HUES6 (cell line): ENCODE data around the gene RPL10A.
"Not testable (repeated sequence)": the region's sequence is repeated elsewhere in the genome, so short reads cannot be mapped to it uniquely, and the experiment has no call there.

Source experiments
- H3K27ac ChIP-seq: 2 replicates; pipeline ENCODE4 v1.7.0; 2013; ENCODE audit warnings: low read depth, mild to moderate bottlenecking, low read length, inconsistent platforms
- H3K27me3 ChIP-seq: 2 replicates; pipeline ENCODE4 v1.6.1; 2013; ENCODE audit warnings: low read length; ENCODE audit not compliant: control insufficient read depth, insufficient read depth
- H3K36me3 ChIP-seq: 2 replicates; pipeline ENCODE4 v1.6.1; 2013; ENCODE audit warnings: low read length; ENCODE audit not compliant: control insufficient read depth, insufficient read depth
- H3K4me1 ChIP-seq: 2 replicates; pipeline ENCODE4 v1.6.1; 2013; ENCODE audit warnings: low read length; ENCODE audit not compliant: control insufficient read depth, insufficient read depth
- H3K4me3 ChIP-seq: 2 replicates; pipeline ENCODE4 v1.5.1; 2013; ENCODE audit warnings: low read depth, low read length
- H3K9ac ChIP-seq: one replicate; pipeline ENCODE4 v1.6.1; 2013; ENCODE audit warnings: mild to moderate bottlenecking, low read length
- H3K9me3 ChIP-seq: 2 replicates; pipeline ENCODE4 v1.6.1; 2013; ENCODE audit warnings: low read depth, low read length; ENCODE audit not compliant: control insufficient read depth, insufficient read depth

RPL10A gene

DNA sequence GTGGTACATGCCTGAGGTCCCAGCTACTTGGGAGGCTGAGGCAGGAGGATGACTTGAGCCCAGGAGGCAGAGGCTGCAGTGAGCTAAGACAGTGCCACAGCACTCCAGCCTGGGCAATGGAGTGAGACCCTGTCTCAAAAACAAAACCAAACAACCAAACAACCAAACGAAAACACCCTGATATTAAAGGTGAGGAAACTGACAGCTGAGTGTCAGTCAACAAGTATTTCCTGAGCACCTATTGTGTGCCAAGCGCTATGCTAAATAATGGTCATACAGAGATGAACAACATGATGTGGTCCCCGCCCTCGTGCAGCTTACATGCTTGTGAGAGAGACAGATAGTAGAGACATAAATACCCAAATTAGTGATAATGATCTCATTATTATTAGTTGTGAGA, 46.4 kb downstream of the RPL10A start:
- Histone ChIP-seq H3K36me3 (no peaks in the 10 kb centered on the region), H3K9me3 (no peaks in the 10 kb centered on the region), H3K4me3 (no peak overlapping the region), H3K4me1 (peaks cover 23% of the 10 kb centered on the region), H3K27me3 (peaks cover 6% of the 10 kb centered on the region; the same call in 1 of the 2 replicates), H3K9ac (no peak overlapping the region), H3K27ac (no peak overlapping the region)

DNA sequence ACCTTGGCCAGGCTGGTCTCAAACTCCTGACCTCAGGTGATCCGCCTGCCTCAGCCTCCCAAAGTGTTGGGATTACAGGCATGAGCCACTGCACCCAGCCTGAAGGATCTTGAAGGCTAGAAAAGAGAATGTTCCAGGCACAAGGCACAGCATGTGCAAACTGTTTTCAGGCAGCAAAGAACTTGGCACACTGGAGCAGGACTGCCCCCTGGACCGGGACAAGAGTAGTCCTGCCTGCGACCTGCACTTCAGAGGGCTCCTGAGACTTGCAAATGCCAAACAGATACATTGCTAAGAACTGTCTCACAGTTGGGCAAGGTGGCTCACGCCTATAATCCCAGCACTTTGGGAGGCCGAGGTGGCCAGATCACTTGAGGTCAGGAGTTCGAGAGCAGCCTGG, 47.7 kb downstream of the RPL10A start:
- not testable (repeated sequence) for H3K4me3 ChIP-seq, H3K9ac ChIP-seq, H3K27me3 ChIP-seq, H3K9me3 ChIP-seq, H3K27ac ChIP-seq, H3K36me3 ChIP-seq
- peaks cover 24% of the 10 kb centered on the region for H3K4me1 ChIP-seq

DNA sequence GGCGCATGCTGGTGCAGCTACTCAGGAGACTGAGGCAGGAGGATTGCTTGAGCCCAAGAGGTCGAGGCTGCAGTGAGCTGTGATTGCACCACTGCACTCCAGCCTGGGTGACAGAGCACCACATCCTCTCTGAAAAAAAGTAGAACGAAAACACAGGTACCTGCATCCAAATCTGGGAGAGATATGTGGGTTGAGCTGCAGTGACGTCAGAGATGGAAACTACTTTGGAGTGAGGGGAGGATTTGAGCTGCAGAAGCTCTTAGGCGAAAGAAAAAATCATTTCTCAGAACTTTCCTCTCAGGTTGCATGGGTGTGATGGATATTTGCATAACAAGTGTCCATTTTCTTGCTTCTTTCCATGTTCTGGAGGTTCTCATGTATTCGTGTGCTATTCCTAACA, 48.5 kb downstream of the RPL10A start:
- Histone ChIP-seq H3K4me3 (no peak overlapping the region), H3K36me3 (no peaks in the 10 kb centered on the region), H3K27ac (no peak overlapping the region), H3K4me1 (peaks cover 16% of the 10 kb centered on the region), H3K9ac (no peak overlapping the region), H3K27me3 (no peaks in the 10 kb centered on the region), H3K9me3 (no peaks in the 10 kb centered on the region)

GRCh38 chr6:35517978-35518377, 49.8 kb downstream of the RPL10A start:
- H3K36me3 ChIP-seq, H3K9me3 ChIP-seq, H3K9ac ChIP-seq, H3K27ac ChIP-seq, H3K27me3 ChIP-seq, H3K4me3 ChIP-seq: not testable (repeated sequence)
- peaks cover 11% of the 10 kb centered on the region; the same call in 1 of the 2 replicates for H3K4me1 ChIP-seq

DNA sequence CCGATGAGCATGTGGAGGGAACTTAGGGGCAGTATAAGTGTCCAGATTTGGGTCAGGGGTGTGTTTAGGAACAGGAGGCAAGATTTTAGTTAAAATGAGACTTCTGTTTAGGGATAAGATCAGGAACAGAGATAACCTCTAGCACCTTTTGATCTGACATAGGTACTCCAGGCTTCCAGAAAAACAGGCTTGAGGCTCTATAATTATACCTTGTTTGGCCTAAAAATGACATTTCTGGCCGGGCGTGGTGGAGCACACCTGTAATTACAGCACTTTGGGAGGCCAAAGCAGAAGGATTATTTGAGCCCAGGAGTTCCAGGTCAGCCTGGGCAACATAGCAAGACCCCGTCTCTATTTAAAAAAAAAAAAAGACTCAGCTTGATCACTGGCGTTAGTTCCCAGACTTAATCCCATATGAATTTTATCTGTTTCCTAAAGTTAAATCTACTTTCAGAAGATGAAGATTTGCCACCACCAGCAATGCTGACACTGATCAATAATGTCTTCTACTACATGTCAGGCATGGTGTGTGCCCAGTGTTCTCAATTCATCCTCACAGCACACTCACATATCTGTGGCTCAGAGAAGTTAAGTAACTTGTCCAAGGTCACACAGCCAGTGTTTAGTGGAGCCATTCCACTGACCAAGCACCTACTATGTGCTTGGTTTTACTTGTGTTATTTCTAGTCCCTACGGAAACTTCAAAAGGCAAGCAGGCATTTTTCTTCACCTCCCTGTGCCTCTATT, 50.5 kb downstream of the RPL10A start:
- Histone ChIP-seq H3K4me3 (no peak overlapping the region), H3K9me3 (no peaks in the 10 kb centered on the region), H3K36me3 (no peaks in the 10 kb centered on the region), H3K27ac (no peak overlapping the region), H3K4me1 (peaks cover 11% of the 10 kb centered on the region; the same call in 1 of the 2 replicates), H3K27me3 (no peaks in the 10 kb centered on the region), H3K9ac (no peak overlapping the region)

- Histone ChIP-seq H3K4me3 (no peak overlapping the region), H3K27me3 (no peaks in the 10 kb centered on the region), H3K36me3 (no peaks in the 10 kb centered on the region), H3K9me3 (no peaks in the 10 kb centered on the region), H3K9ac (no peak overlapping the region), H3K27ac (no peak overlapping the region), H3K4me1 (peaks cover 11% of the 10 kb centered on the region; the same call in 1 of the 2 replicates)
Measured at GRCh38 chr6:35519313-35520015, 51.3 kb downstream of the RPL10A start.
